ENCODE results near the gene IFIT1.
"Not testable (repeated sequence)": the region's sequence is repeated elsewhere in the genome, so short reads cannot be mapped to it uniquely, and the experiment has no call there.

The IFIT1 gene

DNA sequence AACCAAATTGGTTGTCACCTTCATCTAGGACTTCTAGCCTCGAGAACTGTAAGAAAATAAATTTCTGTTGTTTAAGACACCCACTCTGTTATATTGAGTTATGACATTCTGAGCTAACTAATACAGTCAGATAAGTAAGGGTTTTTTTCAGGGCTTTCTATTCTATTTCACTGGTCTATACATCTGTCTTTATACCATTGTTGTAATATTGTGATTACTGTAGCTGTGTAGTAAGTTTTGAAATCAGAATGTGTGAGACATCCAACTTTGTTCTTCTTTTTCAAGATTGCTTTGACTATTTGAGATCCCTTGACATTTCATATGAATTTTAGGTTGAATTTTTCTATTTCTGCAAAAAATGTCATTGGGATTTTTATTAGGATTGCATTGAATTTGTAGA lies 7.5 kb downstream of the IFIT1 start:
- no peak overlapping the region for H3K4me3 ChIP-seq (ENCODE audit: low read depth, low read length)
- TF ChIP-seq, protein P1, sequence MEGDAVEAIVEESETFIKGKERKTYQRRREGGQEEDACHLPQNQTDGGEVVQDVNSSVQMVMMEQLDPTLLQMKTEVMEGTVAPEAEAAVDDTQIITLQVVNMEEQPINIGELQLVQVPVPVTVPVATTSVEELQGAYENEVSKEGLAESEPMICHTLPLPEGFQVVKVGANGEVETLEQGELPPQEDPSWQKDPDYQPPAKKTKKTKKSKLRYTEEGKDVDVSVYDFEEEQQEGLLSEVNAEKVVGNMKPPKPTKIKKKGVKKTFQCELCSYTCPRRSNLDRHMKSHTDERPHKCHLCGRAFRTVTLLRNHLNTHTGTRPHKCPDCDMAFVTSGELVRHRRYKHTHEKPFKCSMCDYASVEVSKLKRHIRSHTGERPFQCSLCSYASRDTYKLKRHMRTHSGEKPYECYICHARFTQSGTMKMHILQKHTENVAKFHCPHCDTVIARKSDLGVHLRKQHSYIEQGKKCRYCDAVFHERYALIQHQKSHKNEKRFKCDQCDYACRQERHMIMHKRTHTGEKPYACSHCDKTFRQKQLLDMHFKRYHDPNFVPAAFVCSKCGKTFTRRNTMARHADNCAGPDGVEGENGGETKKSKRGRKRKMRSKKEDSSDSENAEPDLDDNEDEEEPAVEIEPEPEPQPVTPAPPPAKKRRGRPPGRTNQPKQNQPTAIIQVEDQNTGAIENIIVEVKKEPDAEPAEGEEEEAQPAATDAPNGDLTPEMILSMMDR (IDR thresholded peaks at IDR 0.05; ENCODE audit: borderline replicate concordance, insufficient read depth, low read depth, low read length) = no peak

DNA sequence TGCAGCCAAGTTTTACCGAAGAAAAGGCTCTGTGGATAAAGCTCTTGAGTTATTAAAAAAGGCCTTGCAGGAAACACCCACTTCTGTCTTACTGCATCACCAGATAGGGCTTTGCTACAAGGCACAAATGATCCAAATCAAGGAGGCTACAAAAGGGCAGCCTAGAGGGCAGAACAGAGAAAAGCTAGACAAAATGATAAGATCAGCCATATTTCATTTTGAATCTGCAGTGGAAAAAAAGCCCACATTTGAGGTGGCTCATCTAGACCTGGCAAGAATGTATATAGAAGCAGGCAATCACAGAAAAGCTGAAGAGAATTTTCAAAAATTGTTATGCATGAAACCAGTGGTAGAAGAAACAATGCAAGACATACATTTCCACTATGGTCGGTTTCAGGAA lies 10.6 kb downstream of the IFIT1 start:
- TF ChIP-seq, protein P1 (IDR thresholded peaks at IDR 0.05; ENCODE audit: borderline replicate concordance, insufficient read depth, low read depth, low read length) = no peak
- H3K4me3 ChIP-seq (ENCODE audit: low read depth, low read length) = no peak overlapping the region

DNA sequence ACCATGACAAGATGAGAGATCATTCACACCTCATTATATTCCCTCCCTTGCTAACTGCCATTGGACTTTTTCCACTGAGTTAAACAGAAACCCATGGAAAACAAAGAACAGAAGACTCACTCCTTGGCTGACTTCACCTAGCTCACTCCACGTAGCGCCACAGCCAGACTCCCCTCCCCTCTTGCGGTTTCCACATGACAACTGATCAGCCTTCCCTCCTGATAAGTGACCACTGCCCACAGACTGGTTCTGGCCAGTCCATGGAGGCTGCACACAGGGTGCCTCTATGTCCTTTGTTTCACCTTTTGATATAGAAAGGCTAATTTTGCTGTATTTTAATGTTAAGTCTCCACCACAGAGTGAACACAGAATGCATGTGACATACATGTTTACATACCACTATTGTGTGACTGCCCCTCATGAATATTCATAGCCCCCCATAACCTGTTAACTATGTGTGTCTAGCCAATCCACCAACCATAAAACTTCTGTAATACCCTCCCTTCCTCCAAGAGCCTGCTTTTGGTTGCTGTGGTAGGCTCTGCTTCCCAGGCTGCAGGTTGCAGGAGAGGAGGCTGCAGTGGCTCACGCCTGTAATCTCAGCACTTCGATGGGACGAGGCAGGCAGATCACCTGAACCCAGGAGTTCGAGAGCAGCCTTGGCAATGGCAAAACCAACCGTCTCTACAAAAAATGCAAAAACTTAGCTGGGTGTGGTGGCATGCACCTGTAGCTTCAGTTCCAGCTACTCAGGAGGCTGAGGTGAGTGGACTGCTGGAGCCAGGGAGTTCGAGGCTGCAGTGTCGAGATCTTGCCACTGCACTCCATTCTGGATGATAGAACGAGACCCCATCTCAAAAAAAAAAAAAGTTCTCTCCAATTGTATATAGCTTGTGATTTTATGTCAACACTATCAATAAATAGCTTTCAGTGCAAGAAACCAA lies 12.0 kb downstream of the IFIT1 start:
- H3K4me3 ChIP-seq (ENCODE audit: low read depth, low read length) = no peak overlapping the region
- TF ChIP-seq, protein P1 (IDR thresholded peaks at IDR 0.05; ENCODE audit: borderline replicate concordance, insufficient read depth, low read depth, low read length) = no peak

DNA sequence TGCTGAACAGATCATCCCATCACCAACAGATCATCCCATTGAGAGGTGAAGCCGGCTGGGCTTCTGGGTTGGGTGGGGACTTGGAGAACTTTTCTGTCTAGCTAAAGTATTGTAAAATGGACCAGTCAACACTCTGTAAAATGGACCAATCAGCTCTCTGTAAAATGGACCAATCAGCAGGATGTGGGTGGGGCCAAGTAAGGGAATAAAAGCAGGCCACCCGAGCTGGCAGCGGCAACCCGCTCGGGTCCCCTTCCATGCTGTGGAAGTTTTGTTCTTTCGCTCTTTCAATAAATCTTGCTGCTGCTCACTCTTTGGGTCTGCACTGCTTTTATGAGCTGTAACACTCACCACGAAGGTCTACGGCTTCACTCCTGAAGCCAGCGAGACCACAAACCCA lies 13.8 kb downstream of the IFIT1 start:
- H3K4me3 ChIP-seq (ENCODE audit: low read depth, low read length) = not testable (repeated sequence)

DNA sequence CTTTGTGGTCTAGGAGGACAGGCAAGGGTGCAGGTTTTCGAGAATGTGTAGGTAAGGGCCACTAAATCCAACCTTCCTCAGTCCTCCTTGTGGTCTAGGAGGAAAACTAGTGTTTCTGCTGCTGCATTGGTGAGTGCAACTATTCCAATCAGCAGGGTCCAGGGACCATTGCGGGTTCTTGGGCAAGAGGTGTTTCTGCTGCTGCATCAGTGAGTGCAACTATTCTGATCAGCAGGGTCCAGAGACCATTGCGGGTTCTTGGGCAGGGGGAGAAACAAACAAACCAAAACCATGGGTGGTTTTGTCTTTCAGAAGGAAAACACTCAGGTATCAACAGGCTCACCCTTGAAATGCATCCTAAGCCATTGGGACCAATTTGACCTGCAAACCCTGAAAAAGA lies 15.4 kb downstream of the IFIT1 start:
- not testable (repeated sequence) for H3K4me3 ChIP-seq (ENCODE audit: low read depth, low read length)

DNA sequence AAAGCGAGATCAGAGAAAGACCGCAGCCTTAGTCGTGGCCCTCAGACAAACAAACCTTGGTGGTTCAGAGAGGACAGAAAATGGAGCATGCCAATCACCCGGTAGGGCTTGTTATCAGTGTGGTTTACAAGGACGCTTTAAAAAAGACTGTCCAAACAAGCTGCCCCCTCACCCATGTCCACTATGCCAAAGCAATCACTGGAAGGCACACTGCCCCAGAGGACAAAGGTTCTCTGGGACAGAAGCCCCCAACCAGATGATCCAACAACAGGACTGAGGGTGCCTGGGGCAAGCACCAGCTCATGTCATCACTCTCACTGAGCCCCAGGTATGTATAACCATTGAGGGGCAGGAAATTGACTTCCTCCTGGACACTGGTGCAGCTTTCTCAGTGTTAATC lies 16.9 kb downstream of the IFIT1 start:
- H3K4me3 ChIP-seq (ENCODE audit: low read depth, low read length) = not testable (repeated sequence)

DNA sequence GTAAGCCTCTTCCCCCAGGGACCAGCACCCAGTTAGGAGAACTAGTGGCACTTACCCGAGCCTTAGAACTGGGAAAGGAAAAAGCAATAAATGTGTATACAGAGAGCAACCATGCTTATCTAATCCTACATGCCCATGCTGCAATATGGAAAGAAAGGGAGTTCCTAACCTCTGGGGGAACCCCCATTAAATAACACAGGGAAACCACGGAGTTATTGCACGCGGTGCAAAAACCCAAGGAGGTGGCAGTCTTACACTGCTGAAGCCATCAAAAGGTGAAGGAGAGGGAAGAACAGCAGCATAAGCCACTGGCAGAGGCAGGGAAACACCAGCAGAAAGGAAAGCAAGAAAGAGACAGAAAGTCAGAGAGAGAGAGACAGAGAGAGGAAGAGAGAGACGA lies 18.1 kb downstream of the IFIT1 start:
- H3K4me3 ChIP-seq (ENCODE audit: low read depth, low read length) = not testable (repeated sequence)

DNA sequence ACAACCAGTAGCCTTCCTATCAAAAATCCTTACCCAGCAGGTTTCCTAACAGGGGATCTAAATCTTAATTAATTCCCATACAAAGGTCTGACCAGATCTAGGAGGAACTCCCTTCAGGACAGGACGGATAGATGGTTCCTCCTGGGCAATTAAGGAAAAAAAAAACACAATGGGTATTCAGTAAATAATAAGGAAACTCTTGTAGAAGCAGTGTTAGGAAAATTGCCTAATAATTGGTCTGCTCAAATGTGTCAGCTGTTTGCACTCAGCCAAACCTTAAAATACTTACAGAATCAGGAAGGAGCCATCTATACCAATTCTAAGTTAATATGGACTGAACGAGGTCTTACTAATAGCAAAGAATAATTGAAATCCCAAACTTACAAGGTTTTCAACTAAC lies 18.7 kb downstream of the IFIT1 start:
- H3K4me3 ChIP-seq (ENCODE audit: low read depth, low read length) = not testable (repeated sequence)

DNA sequence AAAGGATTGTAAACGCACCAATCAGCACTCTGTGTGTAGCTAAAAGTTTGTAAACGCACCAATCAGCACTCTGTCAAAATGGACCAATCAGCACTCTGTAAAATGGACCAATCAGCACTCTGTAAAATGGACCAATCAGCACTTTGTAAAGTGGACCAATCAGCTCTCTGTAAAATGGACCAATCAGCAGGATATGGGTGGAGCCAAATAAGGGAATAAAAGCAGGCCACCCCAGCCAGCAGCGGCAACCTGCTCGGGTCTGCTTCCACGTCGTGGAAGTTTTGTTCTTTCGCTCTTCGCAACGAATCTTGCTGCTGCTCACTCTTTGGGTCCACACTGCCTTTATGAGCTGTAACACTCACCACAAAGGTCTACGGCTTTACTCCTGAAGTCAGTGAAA lies 19.9 kb downstream of the IFIT1 start:
- not testable (repeated sequence) for H3K4me3 ChIP-seq (ENCODE audit: low read depth, low read length)

DNA sequence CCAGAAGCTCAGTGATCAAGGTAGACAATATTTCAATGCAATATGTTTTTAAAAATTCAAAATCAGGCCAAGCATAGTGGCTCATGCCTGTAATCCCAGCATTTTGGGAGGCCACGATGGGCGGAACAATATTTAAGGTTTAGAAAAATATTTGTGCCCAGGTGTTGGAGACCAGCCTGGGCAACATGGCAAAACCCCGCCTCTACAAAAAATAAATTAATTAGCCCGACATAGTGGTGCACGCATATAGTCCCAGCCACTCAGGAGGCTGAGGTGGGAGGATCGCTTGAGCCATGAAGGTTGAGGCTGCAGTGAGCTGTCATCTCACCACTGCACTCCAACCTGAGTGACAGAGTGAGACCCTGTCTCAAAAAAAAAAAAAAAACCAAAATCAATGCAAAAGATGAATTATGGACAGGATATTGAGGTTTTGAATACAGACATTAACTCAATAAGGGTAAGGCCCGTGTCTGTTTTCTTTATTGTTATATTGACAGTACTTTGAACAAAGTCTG lies 21.0 kb downstream of the IFIT1 start:
- no peak overlapping the region for H3K4me3 ChIP-seq (ENCODE audit: low read depth, low read length)
- TF ChIP-seq, protein P1 (IDR thresholded peaks at IDR 0.05; ENCODE audit: borderline replicate concordance, insufficient read depth, low read depth, low read length) = no peak
